ENCODE data around the gene CFAP54.
A peak's percentile ranks its signal among the peaks of the same experiment; 100 is the strongest.
"Not testable (repeated sequence)": the region's sequence is repeated elsewhere in the genome, so short reads cannot be mapped to it uniquely, and the experiment has no call there.

Gene CFAP54

DNA sequence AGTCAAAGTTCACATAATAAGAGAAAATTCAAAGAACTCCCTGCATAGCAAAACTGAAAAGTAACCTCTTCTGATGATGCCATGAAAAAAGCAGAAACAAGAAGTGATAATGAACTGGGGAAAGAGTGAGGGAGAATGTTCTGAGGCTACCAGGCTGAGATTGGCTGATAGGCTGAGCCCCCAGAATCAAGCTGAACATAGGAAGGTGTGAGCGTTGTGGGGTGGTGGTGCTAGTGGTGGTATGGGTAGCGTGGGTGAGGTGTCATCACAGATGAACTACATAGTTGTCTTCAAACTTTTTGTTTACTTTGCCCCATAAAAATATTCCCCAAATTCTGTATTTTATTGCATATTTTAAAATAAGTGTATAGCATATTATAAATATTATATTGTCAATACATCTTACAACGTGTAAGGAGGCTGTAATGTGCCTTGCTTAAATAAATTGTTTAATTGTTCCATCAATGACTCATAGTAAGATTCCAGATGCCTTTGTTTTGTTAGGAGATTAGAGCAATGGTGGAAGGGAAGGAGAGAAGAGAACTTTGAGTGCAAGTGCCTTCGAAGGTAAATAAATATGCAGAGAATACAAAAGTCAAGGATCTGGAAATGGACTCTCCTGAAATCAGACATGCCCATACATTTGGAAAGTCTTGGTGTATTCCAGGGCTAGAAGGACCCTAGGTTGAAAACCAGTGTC lies 15.8 kb upstream of the CFAP54 start:
- no peak for DNase-seq

DNA sequence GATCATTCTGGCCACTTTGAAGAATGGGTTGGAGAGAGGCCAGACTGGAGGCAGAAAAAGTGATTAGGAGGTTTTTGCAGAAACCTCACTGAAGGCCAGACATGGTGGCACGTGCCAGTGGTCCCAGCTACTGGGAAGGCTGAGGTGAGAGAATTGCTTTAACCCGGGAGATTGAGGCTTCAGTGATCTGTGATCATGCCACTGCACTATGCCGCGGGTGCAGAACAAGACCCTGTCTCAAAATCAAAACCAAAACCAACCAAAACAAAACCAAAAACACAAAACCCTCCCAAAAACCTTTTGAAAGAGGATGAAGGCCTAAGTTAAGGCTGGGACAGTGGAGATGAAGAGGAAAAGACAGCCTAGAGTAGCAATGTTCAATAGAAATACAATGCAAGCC lies 15.2 kb upstream of the CFAP54 start:
- no peak for DNase-seq

DNA sequence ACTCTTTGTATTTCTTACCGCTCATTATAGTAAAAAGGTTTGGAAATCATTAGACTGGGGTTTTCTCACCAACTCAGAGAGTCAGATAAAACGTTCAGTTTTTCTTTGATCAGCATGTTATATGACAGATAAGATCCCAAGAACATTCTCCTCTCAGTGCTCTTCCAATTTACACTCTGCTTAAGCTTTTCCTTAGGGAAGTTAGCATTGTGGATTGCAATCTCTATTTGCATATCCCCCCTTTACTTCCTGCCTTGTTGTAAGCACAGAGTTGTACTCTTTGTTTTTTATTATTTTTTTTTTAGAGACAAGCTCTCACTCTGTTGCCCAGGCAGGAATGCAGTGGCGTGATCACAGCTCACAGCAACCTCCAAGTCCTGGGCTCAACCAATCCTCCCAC lies 11.4 kb upstream of the CFAP54 start:
- DNase-seq = no peak

DNA sequence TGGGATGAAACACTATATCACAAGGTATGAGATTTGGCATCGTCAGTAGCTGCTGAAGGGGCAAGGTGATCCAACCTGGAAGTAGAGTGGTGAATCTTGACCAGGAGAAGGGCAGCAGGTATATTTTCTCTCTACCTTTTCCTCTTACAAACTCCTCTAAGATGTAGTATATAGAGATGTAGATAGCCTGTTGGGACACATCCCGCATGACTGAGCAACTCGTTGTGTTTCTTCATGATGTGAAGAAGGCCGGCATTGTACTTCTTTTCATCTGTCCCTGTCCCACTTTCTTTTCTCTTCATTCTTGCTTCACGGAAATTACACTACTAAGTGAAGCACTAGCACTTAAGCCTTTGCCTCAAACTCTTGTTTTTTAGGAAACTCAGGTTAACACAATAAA lies 7.3 kb upstream of the CFAP54 start:
- no peak for DNase-seq

DNA sequence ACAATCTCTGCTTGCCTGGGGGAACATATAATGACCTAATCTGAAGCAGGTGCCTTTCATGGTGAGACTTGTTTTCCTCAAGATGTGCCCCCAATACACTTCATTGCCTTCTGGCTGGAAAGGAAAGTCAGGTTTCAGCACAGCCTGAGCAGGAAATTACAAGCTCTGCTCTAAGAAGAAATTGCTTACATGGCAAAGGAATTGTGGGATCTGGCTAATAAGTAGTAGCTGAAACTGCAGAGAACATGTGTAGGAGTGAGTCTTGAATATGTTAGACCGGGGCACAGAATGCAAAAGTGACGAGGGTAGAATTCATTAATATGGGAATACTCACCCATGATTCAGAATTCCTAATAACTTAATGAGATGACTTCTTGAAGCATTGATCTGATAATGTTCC lies 6.3 kb upstream of the CFAP54 start:
- no peak for DNase-seq

DNA sequence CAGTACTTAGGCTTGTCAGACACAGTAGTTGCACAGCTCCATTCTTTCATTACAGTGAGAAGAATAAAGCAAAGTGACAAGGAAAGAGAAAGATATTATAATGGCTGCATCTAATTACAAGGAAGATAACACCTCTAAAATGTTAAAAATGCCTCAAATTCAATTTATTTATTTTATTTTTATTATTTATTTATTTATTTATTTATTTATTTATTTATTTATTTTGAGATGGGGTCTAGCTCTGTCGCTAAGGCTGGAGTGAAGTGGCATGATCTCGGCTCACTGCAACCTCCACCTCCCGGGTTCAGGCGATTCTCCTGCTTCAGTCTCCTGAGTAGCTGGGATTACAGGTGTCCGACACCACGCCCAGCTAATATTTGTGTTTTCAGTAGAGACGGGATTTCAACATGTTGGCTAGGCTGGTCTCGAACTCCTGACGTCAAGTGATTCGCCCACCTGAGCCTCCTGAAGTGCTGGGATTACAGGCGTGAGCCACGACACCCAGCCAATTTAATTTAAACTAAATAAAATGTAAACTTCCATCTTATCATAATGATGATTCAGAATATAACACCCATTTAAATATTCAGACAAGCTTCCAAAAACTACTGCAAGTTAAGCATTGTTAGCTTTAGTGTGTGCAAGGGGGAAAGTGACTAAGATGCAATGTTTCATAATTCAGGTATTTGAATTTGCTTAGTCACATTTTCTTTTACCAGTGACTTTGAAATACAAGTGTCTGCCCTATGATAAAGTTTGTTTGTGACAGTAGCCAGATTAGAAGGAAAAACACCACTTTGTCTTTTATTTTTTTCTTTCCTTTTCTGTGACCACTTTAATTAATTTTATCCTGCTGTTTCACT lies 2.4 kb upstream of the CFAP54 start:
- DNase-seq = no peak

DNA sequence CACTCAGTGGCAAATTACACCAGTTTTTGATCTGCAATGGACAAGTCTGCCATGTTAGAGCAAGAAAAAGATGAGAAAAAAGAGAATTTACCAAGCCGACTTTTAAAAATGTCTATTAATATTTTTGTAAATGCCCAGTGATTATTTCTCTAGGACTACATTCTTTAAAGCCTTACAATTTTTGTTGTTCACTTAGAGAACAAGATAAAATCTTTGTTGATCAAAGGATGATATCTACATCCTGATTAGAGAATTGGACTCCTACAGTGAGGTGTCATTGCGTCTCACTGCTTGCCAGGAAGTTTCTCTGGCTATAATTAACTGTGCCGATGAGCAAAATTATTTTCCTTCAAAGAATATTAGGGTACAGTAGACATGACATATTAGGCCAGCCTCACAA lies 1.7 kb upstream of the CFAP54 start:
- no peak for DNase-seq

DNA sequence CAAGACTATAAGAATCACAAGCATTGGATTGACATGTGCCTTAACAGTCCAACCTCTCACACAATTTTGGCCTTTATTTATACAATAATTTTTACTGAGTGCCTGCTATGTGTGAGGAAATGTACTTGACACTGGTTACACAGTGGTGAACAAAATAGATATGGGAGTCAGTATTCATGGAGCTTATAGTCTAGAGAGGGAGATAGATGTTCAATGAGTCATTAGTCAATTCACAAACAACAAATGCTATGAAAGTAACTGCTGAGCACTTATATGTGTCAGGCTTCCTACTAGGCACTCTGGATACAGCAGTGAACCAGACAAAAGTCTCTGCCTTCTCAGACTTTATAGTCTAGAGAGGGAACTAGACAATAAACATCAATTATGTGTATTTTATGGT lies 3.7 kb downstream of the CFAP54 start:
- no peak for DNase-seq

DNA sequence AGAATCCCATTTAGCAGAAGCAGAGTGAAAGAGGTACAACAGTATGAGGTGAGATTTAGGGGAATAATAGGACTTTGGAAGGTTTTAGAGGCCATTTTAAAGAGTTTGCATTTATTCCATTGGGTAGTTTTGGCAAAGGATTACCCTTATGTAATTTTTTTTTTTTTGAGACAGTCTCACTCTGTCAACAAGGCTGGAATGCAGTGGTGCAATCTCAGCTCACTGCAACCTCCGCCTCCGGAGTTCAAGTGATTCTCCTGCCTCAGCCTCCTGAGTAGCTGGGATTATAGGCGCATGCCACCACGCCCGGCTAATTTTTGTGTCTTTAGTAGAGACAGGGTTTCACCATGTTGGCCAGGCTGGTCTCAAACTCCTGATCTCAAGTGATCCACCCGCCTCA lies 4.8 kb downstream of the CFAP54 start:
- DNase-seq = not testable (repeated sequence)

DNA sequence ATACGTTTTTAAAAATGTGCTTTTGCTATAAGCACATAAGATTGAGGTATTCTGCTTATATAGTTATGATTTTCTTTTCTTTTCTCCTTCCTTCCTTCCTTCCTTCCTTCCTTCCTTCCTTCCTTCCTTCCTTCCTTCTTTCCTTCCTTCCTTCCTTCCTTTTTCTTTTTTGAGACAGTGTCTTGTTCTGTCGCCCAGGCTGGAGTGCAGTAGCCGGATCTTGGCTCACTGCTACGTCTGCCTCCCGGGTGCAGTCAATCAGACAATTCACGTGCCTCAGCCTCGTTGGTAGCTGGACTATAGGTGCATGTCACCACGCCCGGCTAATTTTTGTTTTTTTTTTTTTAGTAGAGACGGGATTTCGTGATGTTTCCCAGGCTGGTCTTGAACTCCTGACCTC lies 5.8 kb downstream of the CFAP54 start:
- DNase-seq = no peak

DNA sequence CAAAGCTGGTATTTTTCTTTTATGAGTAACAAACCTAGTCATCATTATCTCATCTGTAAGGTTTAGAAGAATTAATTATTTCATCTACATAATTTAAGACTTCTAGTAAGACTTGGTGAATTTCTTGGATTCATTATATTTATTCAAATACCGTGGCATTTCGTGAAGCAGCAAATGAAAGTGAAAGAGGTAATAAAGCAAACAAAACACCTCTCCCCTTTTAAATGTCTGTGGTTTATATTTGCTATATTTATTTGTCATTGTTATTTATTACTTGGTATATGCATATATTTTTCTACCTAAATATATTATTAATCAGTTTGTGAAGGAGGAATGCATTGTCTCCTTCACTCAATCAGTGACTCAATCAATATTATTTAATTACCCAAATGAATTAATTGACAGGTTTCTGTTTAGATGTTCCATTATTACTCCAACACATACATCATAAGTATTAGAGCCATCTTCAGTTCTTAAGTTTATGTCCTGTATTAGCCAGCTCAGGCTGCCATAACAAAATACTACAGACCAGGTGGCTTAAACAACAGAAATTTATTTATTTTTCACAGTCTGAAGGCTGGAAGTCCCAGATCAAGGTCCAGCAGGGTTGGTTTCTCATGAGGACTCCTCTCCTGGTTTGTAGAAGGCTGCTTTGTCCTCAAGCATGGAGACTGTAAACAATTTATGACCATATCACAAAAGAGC lies 6.6 kb downstream of the CFAP54 start:
- no peak for DNase-seq

DNA sequence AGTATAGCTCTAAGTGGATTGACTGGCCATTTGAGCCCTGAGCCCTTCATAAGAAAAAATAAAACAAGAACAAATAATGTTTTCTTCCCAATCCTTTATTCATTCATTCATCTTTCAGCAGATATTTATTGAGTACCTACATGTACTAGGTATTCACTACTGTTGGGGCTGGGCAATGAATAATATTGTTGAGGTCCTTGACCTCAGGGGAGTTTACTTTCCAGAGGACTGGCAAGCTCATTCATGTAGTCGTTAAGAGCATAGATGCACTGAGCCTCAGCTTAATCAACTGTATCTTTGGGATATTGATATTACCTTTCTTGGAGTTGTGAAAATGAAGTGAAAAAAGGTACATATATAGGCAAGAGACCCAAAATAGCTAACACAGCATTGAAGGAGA lies 7.6 kb downstream of the CFAP54 start:
- no peak for DNase-seq

DNA sequence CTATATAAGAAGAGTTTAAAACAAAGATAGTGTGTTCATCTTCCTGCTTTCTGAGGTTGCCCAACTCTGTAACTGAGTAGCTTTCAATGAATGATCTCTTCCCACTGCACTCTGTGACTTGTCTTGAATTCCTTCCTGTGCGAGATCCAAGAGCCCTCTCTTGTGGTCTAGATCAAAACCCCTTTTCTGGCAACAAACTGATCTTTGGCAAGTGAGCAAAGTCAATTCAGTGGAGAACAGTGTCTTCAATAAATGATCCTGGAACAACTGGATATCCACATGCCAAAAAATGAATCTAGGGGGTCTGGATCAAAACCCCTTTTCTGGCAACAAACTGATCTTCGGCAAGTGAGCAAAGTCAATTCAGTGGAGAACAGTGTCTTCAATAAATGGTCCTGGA lies 8.5 kb downstream of the CFAP54 start:
- no peak for DNase-seq

DNA sequence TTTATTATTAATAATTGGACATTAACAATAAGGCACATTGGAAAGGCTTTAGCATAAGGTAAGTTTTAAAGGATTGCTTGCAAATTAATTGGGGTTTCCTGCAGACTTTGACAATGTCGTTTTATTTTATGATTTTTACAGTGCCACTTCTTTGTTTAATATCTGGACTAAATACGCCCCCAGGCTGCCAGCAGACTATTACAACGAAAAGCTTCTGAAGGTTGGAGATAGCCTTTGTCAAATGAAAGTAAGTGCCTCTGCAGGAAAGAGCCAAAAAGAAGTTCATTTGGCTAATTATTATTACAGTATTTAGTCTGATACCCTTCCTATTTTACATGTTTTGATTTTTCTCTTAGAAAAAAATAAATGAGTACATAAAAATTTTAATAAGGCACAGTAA lies 11.3 kb downstream of the CFAP54 start:
- no peak for DNase-seq

DNA sequence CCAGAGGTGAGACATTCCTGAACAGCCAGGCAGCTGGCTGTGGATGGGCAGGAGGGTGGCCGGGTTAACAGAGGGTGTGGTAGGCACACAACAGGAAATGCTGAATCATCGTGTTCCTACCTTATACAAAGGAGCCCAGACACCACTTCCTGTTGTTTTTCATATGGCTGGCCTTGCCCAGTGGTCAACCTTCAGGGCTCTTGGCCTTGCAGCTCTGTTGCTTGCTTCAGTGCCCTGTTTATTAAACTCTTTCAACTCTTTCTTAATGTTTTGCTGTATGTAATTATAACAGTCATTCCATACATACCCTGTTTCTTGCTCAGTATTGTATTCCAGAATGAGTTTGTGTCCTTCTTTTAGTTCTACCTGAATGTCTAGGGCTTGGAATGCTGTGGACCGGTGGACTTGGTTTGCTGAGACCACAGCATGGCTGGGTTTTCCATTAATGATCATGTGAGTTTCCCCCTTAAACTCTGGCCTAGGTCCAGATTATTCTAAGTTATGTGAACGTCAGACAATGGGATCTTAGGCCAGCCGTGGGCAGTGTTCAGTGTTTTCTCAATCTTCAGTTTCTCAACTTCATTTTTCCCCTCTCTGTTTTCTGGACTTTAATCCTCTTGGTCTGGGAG lies 11.9 kb downstream of the CFAP54 start:
- DNase-seq = peak; percentile 30

DNA sequence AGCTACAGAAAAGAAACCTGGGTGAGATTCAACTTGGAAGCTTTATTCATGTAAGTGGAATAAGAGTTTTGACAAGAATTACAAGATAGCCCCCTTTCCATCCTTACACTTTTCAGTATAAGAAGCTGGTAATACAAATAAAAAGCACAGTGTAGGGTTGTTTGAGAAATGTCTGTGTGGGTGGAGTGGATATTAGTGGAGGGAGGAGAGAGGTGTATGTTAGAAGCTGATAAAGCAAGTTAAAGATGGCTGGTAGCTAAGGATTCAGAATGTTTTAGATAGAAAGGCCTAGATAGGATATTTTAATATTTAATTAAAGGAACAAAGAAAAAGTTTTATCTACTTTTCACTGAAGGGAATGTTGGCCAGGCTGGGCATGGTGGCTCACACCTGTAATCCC lies 12.5 kb downstream of the CFAP54 start:
- no peak for DNase-seq

DNA sequence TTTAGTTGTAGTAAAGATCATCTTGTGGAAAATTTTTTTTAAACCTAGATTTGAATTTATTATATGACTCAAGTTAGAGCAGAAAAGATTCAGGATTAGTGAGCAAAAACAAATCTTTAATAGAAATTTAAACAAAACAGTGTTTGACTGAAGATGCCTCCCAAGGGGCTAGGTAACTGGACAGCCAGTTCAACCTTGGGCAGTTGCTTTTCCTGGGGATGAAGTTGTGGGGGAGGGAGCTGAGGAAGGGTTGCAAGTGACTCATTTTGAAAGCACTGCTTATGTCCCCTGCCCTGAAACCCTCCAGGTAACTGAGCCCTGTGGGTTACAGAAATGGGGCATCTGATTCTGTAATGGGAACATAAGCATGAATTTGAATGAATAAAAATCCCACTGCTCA lies 13.1 kb downstream of the CFAP54 start:
- no peak for DNase-seq

DNA sequence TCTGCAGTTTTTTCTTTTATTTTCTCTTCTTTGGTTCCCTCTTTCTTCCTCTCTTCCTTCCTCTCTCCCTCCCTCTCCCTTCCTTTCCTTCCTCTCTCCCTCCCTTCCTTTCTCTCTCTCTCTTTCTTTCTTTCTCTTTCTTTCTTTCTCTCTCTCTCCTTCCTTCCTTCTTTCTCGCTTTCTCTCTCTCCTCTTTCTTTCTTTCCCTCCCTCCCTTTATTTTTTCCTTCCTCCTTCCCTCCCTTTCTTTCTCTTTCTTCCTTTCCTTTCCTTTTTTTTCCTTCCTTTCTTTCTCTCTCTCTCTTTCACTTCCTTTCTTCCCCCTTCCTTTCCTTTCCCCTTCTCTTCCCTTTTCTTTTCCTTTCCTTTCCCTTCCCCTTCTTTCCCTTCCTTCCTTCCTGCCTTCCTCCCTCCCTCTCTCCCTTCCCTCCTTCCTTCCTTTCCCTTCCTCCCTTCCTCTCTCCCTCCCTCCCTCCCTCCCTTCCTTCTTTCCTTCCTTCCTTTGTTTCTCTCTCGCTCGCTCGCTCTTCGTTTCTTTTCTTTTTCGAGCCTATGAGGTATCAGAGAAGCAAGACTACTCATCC lies 13.7 kb downstream of the CFAP54 start:
- DNase-seq = no peak

DNA sequence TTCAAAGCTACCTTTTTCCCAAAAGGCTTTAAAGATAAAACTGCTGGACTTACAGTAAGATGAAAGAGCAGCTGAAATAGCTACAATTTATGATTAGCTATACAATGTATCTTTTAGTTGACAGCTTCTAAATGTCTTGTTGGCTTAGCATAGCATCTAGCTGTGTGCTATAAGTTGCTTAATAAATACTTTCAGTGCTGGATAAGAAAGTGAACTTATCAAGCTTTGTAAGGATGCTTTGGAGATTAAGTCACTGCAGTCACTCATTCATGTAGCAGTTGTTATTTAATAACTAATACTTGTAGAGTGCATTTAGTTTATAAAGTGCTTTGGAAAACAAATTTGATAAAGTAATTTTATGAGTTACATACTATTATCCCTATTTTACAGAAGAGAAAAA lies 14.6 kb downstream of the CFAP54 start:
- no peak for DNase-seq

DNA sequence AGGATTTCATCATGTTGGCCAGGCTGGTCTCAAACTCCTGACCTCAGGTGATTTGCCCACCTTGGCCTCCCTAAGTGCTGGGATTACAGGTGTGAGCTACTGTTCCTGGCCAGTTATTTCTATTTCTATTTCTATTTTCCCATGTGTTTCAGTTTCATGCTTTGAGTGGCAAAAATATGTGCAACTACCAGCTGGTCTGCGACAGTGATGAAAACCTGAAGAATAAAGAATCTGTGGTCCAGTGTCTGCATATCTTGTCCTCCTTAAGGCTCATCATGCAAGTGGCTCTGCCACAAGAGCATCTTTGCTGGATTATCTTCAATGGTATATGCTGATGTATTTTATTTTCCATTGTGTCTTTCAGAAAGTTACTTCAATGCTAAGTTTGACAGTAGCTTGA lies 17.4 kb downstream of the CFAP54 start:
- DNase-seq = no peak

DNA sequence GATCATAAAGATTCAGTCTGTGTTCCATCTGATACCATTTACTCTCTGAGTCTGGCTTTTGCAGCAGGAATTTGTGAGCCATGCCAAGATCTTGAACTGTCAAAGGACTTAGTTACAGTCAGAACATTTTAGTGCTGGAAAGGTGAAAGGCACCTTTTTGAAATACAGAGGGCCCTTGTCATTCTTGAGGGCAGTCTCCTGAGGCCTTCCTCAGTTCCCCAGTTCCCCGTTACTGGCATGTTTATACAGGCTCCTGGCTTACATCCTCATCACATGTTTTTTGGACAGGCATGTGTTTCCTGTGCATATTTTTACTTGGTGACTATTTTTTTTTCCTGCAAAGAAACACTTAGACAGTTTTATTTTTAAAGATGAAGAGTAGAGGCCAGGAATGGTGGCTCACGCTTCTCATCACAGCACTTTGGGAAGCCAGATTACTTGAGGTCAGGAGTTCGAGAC lies 21.0 kb downstream of the CFAP54 start:
- no peak for DNase-seq

DNA sequence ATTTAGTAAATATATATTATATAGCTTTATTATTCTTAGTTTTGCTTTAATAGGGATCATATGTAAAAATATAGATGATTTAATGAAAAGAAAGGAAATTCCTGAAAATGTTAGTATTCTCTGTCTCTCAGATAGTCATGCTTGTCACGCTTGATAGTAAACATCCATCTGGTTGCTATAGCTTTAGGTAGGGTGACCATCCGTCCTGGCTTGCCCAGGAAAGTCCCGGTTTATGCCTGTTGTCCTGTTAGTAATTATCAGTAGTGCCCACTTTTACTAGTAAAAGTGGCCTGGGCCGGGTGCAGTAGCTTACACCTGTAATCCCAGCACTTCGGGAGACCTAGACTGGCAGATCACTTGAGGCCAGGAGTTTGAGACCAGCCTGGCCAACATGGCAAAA lies 23.8 kb downstream of the CFAP54 start:
- DNase-seq = no peak

DNA sequence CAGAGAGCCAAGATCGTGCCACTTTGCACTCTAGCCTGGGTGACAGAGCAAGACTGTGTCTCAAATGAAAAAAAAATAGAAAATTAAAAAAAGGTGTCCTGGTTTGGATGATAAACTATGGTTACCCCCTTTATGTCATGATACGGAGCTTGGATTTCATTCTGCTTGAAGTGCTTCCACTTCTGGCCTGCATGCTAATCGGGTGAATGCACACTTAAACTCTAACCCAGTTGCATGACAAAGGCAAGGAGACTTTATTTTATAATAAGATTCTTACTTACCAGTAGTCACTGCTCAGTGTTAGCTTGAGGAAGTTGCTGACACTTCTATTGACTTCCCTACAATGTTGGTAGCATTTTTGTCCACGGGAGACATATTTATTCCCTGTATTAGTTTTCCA lies 24.3 kb downstream of the CFAP54 start:
- DNase-seq = no peak

Measured in activated CD4-positive, alpha-beta T cell treated with anti-CD3 and anti-CD28 coated beads, Interleukin-2, amount 50 U/mL, for 1 hour (primary cell).